Spleen (tissue), 7 donors: Measurements from ENCODE around the gene MCM3AP.

Experiments
- CTCF ChIP-seq, 11 experiments: fragments of 200-600 bp in 7 of 11; fragments of 450-650 bp in 4 of 11; sonication (generic) in 4 of 11; IDR thresholded peaks in 8 of 11; conservative IDR thresholded peaks in 3 of 11; 1 replicate in 7 of 11; 2 replicates in 4 of 11; pipeline versions ENCODE4 v1.4.0 to v1.8.0; 2016 to 2021; ENCODE audit warnings: antibody characterized with exemption in 11 of 11, inconsistent platforms in 4 of 11, mild to moderate bottlenecking in 1 of 11
- POLR2A ChIP-seq, 3 donors: fragments of 450-650 bp; IDR thresholded peaks; one replicate each; pipeline ENCODE4 v1.5.1; 2017; ENCODE audit warnings: antibody characterized with exemption in 3 of 3, mild to moderate bottlenecking in 1 of 3
- donor health status: DM: no; HTN: no; CAD: no; lungs with moderate emphysema.
- donor health status: DM: no; HTN: no; CAD: no.
- donor health status: DM: no; HTN: no; CAD: no.

DNA sequence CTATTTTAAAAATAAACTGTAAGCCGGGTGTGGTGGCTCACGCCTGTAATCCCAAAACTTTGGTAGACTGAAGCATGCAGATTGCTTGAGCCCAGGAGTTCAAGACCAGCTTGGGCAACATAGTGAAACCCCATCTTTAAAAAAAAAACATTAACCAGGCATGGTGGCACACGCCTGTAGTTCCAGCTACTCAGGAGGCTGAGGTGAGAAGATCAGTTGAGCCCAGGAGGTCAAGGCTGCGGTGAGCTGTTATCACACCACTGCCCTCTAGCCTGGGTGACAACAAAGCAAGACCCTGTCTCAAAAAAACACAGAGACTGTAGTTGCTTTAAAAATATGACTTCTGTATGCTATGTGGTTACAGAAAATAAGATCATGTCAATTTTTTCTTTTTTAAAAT lies 32.6 kb downstream of the MCM3AP start:
- no peak for TF ChIP-seq CTCF (IDR thresholded peaks at IDR 0.05 in 8 of 11, conservative IDR thresholded peaks at IDR 0.05 in 3 of 11)
- TF ChIP-seq POLR2A (IDR thresholded peaks at IDR 0.05) = no peak
